HepG2 (cell line): Measurements from ENCODE around the gene MAPK12. TPM values are rescaled to one million over a fixed set of nuclear protein-coding genes. Genes with fewer than 3 reads are reported as not detected.

Source experiments
- ARNTL ChIP-seq: sonication (generic); formaldehyde crosslinking; IDR thresholded peaks from 2 replicates; pipeline ENCODE4 v1.4.0; 2020; ENCODE audit warnings: mild to moderate bottlenecking, missing genetic modification reagents
- BRD4 ChIP-seq: sonication (generic); formaldehyde crosslinking; IDR thresholded peaks from 2 replicates; pipeline ENCODE4 v1.4.0; 2020; ENCODE audit warnings: missing genetic modification reagents
- EHMT2 ChIP-seq: fragments of 200-600 bp; sonication (generic); IDR thresholded peaks from 2 replicates; pipeline ENCODE4 v1.7.0; 2017; ENCODE audit warnings: antibody characterized with exemption, low read depth, low read length, borderline replicate concordance
- HCFC1 ChIP-seq: fragments of 150-350 bp; IDR thresholded peaks from 2 replicates; pipeline ENCODE4 v1.6.1; 2014; ENCODE audit warnings: low read depth, low read length
- HMG20B ChIP-seq: conservative IDR thresholded peaks from 2 replicates; pipeline ENCODE4 v1.6.1; 2016; ENCODE audit warnings: missing genetic modification reagents, missing compliant biosample characterization
- HOXA7 ChIP-seq: sonication (generic); formaldehyde crosslinking; IDR thresholded peaks from 2 replicates; pipeline ENCODE4 v1.8.1; 2022; ENCODE audit warnings: mild to moderate bottlenecking, missing genetic modification reagents, moderate library complexity
- KDM3A ChIP-seq: IDR thresholded peaks from 2 replicates; pipeline ENCODE4 v1.6.1; 2018; ENCODE audit warnings: low read depth, missing compliant biosample characterization
- MAZ ChIP-seq, 2 experiments: sonication (generic) in 1 of 2; formaldehyde crosslinking in 1 of 2; IDR thresholded peaks; 2 replicates each; pipeline versions ENCODE4 v1.5.0 to v1.6.1; 2012 to 2020; ENCODE audit warnings: low read depth in 2 of 2, mild to moderate bottlenecking in 2 of 2, borderline replicate concordance in 1 of 2, improper control_type of control experiment in 1 of 2, low read length in 1 of 2, missing genetic modification reagents in 1 of 2, moderate library complexity in 1 of 2
- PAWR ChIP-seq: sonication (generic); formaldehyde crosslinking; IDR thresholded peaks from 2 replicates; pipeline ENCODE4 v1.4.0; 2020; ENCODE audit warnings: missing genetic modification reagents, mild to moderate bottlenecking, borderline replicate concordance
- PBX3 ChIP-seq: sonication (generic); formaldehyde crosslinking; IDR thresholded peaks from 2 replicates; pipeline ENCODE4 v1.8.1; 2023; ENCODE audit warnings: missing genetic modification reagents, inconsistent platforms, borderline replicate concordance
- RARG ChIP-seq: sonication (generic); formaldehyde crosslinking; IDR thresholded peaks from 2 replicates; pipeline ENCODE4 v1.4.0; 2020; ENCODE audit warnings: low read depth, mild to moderate bottlenecking, missing genetic modification reagents
- TOPORS ChIP-seq: sonication (generic); formaldehyde crosslinking; IDR thresholded peaks from 2 replicates; pipeline ENCODE4 v1.8.0; 2023; ENCODE audit warnings: mild to moderate bottlenecking, missing genetic modification reagents
- UBTF ChIP-seq: sonication (generic); formaldehyde crosslinking; IDR thresholded peaks from 2 replicates; pipeline ENCODE4 v1.4.0; 2020; ENCODE audit warnings: mild to moderate bottlenecking, missing genetic modification reagents
- ZFP91 ChIP-seq: sonication (generic); formaldehyde crosslinking; IDR thresholded peaks from 2 replicates; pipeline ENCODE4 v1.9.0; 2022; ENCODE audit warnings: missing genetic modification reagents, mild to moderate bottlenecking, borderline replicate concordance
- ZNF180 ChIP-seq: sonication (generic); formaldehyde crosslinking; IDR thresholded peaks from 2 replicates; pipeline ENCODE4 v1.4.0; 2020; ENCODE audit warnings: low read depth, missing genetic modification reagents, borderline replicate concordance
- ZNF263 ChIP-seq: sonication (generic); formaldehyde crosslinking; IDR thresholded peaks from 2 replicates; pipeline ENCODE4 v1.4.0; 2020; ENCODE audit warnings: missing genetic modification reagents
- ZNF549 ChIP-seq: sonication (generic); formaldehyde crosslinking; IDR thresholded peaks from 2 replicates; pipeline ENCODE4 v1.5.0; 2020; ENCODE audit warnings: missing genetic modification reagents
- ZNF615 ChIP-seq: sonication (generic); formaldehyde crosslinking; IDR thresholded peaks from 2 replicates; pipeline ENCODE4 v1.5.0; 2020; ENCODE audit warnings: mild to moderate bottlenecking, missing genetic modification reagents, borderline replicate concordance
- ZNF746 ChIP-seq: sonication (generic); formaldehyde crosslinking; IDR thresholded peaks from 2 replicates; pipeline ENCODE4 v1.8.0; 2022; ENCODE audit warnings: mild to moderate bottlenecking, missing genetic modification reagents
- ZNF891 ChIP-seq: sonication (generic); formaldehyde crosslinking; IDR thresholded peaks from 2 replicates; pipeline ENCODE4 v1.5.0; 2020; ENCODE audit warnings: mild to moderate bottlenecking, missing genetic modification reagents
- polyA plus RNA-seq, 8 experiments: library from polyadenylated mRNA; depleted of rRNA in 3 of 8; stranded (reverse) in 7 of 8; unstranded in 1 of 8; fragments of >200 nt; fragmentation: Illumina TruSeq in 4 of 8; extraction: Trizol in 4 of 8; gene quantifications; 2 replicates each; pipeline versions ENCODE4 v1.2.1 to v1.2.3, GENCODE V29; 2011 to 2016; ENCODE audit warnings: low read depth in 4 of 8, missing spikeins in 1 of 8, mixed read lengths in 1 of 8; ENCODE audit not compliant: insufficient read depth in 1 of 8
- total RNA-seq, 5 experiments: library from RNA; depleted of rRNA; stranded (reverse); fragments of >200 nt; fragmentation: Illumina TruSeq; extraction: Trizol; gene quantifications; 2 replicates each; pipeline ENCODE4 v1.2.3, GENCODE V29; 2016; ENCODE audit warnings: low read depth in 1 of 5
- TF ChIP-seq, protein P1 (sequence below): IDR thresholded peaks from 2 replicates; pipeline ENCODE4 v1.6.1; 2016; ENCODE audit warnings: low read depth, missing genetic modification reagents, missing compliant biosample characterization

Gene MAPK12
- total and polyA plus RNA-seq, 2 of the 13 experiments (the other 11 are each of a cell fraction or from before 2014, with no cell fraction given): 22.2 to 23.3 TPM

- TF ChIP-seq, protein P1, sequence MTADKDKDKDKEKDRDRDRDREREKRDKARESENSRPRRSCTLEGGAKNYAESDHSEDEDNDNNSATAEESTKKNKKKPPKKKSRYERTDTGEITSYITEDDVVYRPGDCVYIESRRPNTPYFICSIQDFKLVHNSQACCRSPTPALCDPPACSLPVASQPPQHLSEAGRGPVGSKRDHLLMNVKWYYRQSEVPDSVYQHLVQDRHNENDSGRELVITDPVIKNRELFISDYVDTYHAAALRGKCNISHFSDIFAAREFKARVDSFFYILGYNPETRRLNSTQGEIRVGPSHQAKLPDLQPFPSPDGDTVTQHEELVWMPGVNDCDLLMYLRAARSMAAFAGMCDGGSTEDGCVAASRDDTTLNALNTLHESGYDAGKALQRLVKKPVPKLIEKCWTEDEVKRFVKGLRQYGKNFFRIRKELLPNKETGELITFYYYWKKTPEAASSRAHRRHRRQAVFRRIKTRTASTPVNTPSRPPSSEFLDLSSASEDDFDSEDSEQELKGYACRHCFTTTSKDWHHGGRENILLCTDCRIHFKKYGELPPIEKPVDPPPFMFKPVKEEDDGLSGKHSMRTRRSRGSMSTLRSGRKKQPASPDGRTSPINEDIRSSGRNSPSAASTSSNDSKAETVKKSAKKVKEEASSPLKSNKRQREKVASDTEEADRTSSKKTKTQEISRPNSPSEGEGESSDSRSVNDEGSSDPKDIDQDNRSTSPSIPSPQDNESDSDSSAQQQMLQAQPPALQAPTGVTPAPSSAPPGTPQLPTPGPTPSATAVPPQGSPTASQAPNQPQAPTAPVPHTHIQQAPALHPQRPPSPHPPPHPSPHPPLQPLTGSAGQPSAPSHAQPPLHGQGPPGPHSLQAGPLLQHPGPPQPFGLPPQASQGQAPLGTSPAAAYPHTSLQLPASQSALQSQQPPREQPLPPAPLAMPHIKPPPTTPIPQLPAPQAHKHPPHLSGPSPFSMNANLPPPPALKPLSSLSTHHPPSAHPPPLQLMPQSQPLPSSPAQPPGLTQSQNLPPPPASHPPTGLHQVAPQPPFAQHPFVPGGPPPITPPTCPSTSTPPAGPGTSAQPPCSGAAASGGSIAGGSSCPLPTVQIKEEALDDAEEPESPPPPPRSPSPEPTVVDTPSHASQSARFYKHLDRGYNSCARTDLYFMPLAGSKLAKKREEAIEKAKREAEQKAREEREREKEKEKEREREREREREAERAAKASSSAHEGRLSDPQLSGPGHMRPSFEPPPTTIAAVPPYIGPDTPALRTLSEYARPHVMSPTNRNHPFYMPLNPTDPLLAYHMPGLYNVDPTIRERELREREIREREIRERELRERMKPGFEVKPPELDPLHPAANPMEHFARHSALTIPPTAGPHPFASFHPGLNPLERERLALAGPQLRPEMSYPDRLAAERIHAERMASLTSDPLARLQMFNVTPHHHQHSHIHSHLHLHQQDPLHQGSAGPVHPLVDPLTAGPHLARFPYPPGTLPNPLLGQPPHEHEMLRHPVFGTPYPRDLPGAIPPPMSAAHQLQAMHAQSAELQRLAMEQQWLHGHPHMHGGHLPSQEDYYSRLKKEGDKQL (CRISPR knock-in tag): no peak
- TF ChIP-seq HOXA7 (CRISPR knock-in tag) (no peak), HCFC1 (no peak), TOPORS (CRISPR knock-in tag) (no peak), EHMT2 (no peak), KDM3A (no peak), ZNF615 (no peak), RARG (CRISPR knock-in tag) (no peak), ZNF180 (no peak), PAWR (no peak), PBX3 (CRISPR knock-in tag) (no peak), ZNF891 (CRISPR knock-in tag) (no peak), ZNF746 (CRISPR knock-in tag) (0 out of 2 replicates have a peak, but pooled peaks have one; percentile 39), HMG20B (CRISPR knock-in tag) (no peak), ZFP91 (CRISPR knock-in tag) (no peak), BRD4 (CRISPR knock-in tag) (no peak), ZNF549 (CRISPR knock-in tag) (no peak), ARNTL (CRISPR knock-in tag) (no peak), MAZ (IDR thresholded peaks at IDR 0.05; ENCODE audit: borderline replicate concordance, low read depth, low read length) (peak; percentile 50; the same call in 1 of the 2 replicates), MAZ (CRISPR knock-in tag; IDR thresholded peaks at IDR 0.05; ENCODE audit: low read depth) (0 out of 2 replicates have a peak, but pooled peaks have one; percentile 24), ZNF263 (CRISPR knock-in tag) (no peak), UBTF (CRISPR knock-in tag) (no peak)
These were observed 47.1 kb upstream of the MAPK12 start (continued) for GRCh38 chr22:50308597-50308935.
